NOMO-1 treated with dmso at 0.1 percent for 144 hours (cell line): ENCODE data around the gene SLC11A2.
"Not testable (repeated sequence)": the region's sequence is repeated elsewhere in the genome, so short reads cannot be mapped to it uniquely, and the experiment has no call there.

Experiments
- DNase-seq: peaks from one replicate; lab custom pipeline; 2025; ENCODE audit not compliant: unreplicated experiment; lab: John Stamatoyannopoulos, UW

The SLC11A2 gene

DNA sequence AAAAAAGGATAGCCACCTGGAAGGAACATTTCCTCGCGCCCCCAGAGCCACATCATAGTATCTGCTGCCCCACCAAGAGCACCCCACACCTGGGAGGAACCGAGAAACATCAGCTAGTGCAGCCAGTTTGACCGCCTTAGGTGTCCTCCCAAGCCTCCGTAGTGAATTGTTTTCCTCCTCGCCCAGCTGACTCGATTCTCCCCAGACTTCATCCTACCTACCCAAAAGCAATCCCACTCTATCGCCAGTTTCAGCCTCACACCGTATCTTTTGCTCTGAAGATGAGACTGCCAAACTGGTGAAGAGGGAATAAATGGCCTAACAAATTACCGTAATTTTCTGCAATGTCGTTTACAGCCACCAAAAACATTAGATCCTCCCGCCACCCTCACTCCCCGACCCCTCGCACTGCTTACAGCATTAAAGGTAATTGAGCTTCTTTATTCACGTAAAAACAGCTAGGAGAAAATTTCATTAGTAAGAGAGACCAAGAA, 1.2 kb upstream of the SLC11A2 start:
- DNase-seq: no peak

DNA sequence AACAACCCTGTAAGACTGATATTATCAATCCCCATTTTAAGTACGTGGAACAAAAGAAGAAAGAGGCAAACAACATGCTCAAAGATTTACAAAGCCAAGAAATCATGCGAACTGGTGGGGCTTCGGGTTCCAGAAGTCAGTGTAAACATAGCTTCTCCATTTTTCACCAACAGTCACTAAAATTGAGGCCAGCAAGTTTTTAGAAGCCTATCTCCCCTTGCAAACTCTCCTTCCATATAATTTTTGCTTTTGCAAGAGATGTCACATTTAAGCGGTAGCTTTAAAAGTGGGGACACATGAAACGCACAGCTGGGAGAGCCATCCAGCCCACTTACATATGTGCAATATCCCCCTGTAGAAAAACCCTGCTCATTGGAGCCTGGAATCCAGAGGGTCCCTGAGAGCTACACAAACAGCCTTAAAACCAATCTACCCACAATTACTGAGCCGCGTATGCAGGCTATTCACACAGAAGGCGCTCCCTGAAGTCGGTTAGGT, 797 bp downstream of the SLC11A2 start:
- no peak for DNase-seq

DNA sequence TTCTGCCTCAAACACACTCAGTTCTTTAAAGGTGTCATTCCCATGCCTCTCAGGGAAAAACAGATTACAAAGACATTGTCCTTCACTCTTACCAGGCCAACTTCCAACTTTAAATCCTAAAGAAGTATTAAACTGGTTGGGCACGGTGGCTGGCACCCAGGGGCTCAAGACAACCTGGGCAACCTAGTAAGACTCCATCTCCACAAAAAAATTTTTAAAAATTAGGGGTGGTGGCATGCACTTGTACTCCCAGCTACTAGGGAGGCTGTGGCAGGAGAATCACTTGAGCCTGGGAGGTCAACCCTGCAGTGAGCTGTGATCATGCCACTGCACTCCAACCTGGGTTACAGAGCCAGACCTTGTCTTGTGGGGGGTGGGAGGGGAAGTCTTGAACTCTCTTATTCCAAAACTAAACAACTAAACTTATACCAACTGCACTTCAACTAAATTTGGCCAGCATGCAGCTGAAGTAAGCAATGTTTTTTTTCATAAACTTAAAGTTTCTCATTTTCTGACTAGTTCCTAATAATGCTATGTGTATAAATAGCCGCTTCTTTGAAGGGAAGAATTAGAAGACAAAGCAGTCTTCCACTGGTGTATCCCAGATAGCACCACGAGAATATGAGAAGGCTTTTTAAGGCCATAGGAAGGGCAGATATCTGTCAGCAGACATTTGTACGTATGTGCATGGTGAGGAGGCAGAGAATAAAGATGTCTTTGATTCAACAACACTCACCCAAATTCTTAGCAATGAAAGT, 2.4 kb downstream of the SLC11A2 start:
- no peak for DNase-seq

DNA sequence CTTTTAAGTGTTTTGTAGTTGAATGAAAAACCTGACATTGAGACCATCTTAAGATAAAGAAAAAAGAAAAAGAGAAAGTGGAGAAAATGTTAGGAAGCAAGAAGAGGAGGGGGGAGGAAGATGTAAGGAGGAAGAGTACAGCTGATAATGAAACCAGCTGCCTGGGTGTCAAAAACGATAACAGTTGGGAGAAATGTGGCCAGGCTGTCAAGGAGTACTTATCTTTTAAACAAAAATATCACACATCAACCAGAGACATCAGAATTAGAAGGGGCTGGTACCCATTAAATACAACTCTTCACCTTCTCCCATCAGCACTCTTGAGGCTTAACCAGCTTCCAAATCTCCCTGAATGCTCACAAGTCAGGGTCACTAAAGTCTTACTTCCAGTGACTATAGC, 4.5 kb downstream of the SLC11A2 start:
- DNase-seq: no peak

DNA sequence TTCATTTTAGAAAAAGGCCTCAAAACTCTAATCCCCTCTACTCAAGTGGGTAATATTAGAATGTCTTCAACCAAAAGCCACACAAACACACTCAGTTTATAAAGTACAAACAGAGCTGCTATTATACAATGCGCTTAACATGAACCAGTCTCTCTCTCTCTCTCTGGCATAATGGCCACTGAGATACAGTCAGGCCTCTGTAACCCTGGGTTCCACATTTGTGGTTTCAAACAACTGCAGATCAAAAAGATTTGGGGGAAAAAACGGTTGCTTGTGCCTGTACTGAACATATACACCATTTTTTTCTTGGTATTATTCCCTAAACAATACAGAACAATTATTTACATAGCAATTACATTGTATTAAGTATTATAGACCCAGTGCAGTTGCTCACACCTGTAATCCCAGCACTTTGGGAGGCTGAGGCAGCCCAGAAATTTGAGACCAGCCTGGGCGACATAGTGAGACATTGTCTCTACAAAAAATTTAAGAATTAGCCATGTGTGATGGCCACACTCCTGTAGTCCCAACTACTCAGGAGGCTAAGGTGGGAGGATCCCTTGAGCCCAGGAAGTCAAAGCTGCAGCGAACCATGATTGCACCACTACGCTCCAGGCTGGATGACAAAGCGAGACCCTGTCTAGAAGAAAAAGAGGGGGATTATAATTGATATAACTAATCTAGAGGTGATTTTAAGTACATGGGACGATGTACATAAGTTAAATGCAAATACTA, 5.6 kb downstream of the SLC11A2 start:
- no peak for DNase-seq

DNA sequence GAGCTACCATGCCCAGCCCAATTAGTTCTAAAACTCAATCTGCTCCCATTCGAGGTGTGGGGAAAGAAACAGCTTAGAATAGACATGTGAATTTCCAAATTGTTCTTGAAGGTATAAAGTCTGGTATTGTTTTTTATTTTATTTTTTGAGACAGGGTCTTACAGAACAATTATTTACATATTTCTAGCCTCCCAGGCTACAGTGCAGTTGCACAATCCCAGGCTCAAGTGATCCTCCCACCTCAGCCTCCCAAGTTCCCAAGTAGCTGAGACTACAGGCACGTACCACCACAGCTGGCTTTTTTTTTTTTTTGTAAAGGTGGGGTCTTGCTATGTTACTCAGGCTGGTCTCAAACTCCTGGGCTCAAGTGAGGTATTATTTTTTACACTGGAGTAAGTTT, 6.3 kb downstream of the SLC11A2 start:
- DNase-seq: no peak

DNA sequence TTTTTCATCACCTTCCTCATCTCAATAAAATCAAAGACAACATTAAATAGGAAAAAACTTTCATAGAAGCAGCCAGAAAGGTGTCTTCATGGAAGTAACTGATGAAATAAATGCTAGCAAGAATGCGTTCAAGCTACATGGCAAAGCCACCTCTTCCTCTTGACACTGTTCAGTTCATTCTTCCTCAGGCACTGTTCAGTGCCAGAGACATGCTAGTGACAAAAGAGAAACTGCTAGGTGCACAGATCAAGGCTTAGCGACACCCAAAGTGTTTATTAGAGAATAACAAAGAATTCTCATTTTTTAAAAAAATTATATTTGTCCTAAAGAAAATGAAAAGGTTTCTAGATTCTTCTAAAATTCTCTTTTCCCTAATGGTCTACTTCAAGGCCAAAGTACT, 7.2 kb downstream of the SLC11A2 start:
- no peak for DNase-seq

DNA sequence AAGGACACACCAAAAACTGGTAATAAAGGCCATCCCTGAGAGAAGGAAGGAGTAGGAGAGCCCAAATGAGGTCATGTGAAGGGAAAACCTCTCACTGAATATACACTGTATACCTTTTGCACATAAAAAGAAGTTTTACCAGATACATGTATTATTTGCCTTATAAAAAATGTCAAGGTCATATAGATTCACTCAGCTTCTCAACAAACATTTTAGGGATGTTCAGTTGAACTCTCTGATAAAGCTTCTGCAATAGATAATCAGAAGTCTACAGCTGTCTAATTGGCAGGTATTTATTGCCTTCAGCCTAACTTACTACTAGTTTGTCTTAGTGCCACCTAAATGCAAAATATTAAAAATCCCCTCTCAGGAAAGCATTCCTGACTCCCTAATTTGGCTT, 8.7 kb downstream of the SLC11A2 start:
- no peak for DNase-seq

DNA sequence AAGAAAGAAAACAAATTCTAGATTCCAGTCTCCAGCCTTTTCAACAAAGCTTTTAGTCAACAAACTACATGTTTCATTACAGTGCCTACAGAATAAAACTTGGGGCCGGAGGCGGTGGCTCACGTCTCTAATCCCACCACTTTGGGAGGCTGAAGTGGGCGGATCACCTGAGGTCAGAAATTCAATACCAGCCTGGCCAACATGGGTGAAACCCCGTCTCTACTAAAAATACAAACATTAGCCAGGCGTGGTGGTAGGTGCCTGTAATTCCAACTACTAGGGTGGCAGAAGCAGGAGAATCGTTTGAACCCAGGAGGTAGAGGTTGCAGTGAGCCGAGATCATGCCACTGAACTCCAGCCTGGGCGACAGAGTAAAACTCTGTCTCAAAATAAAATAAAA, 11.7 kb downstream of the SLC11A2 start:
- not testable (repeated sequence) for DNase-seq

DNA sequence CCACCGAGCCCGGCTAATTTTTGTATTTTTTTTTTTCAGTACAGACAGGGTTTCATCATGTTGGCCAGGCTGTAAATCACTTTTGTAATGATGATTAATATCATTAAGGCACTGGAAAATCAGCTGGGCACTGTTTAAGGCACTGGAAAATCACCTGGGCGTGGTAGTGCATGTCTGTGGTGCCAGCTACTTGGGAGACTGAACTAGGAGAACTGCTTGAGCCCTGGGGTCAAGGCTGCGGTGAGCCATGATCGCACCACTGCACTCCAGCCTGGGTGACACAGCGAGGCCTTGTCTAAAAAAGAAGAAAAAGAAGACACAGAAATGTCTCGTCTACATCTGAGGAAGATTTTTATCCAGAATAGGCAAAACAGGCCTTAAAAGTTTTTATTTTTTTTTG, 12.7 kb downstream of the SLC11A2 start:
- no peak for DNase-seq

DNA sequence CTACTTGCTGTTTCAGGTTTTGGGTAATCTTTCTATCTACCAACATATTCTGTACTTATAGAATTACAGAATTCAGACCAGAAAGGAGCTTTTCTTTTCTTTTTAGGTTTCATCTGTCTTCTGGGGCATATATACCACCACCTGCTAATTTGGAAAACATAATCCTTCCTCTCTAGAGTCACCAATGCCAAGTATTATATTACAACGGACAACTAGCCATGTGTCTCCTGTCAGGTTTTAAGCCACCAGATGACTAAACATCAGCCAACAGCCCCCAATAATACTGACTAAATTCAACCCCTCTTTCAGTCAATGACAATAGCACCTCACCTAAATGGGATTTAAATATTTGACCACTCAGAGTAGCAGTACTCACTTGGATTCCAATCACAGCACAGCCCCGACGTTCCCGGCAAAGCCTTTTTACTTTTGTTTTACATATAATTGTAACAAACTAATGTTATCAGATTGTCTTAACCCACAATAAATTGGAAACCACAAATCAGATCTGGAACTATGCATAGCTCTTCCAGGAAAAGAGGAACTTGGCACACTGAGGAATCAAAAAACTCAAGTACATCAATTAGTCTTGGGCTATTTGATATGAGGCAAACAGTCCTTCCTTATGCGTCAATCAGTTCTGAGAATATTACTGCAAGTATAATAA, 13.5 kb downstream of the SLC11A2 start:
- no peak for DNase-seq

DNA sequence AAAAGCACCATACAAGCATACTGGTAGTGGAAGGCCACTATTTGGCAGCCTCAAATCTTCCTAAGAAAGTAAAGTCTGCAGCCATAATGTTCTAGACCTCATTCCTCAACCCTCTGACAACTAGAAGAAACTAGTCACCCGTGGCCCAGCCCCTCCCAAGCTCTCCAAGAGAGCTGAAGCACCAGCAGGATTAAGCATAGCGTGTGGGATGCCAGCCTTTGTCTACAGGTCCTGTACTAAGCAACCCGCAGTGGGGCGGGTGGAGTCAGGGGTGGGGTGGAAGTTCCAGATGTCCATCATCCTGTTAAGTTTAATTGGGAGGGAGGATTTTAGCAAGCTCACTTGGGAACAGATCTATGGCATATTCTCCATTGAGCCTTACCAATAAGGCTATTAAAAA, 14.2 kb downstream of the SLC11A2 start:
- no peak for DNase-seq

DNA sequence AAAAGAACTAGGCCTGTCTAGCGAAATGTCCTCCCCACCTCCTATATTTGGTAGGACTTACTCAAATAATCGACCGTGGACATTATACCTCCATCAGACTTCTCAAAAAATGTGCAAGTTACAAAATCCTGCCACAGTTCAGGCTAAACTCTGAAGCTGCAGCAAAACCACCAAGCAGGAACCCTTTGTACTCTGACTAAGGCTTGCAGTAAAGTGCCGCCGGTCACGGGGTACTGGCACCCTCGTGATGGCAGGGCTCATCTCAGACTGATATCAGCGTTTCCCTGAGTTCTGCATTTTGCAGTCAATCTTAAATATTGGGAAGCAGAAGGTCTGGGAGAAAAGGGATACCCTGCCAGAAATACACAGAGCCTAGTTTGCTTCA, 17.1 kb downstream of the SLC11A2 start:
- peak; percentile 76 for DNase-seq

DNA sequence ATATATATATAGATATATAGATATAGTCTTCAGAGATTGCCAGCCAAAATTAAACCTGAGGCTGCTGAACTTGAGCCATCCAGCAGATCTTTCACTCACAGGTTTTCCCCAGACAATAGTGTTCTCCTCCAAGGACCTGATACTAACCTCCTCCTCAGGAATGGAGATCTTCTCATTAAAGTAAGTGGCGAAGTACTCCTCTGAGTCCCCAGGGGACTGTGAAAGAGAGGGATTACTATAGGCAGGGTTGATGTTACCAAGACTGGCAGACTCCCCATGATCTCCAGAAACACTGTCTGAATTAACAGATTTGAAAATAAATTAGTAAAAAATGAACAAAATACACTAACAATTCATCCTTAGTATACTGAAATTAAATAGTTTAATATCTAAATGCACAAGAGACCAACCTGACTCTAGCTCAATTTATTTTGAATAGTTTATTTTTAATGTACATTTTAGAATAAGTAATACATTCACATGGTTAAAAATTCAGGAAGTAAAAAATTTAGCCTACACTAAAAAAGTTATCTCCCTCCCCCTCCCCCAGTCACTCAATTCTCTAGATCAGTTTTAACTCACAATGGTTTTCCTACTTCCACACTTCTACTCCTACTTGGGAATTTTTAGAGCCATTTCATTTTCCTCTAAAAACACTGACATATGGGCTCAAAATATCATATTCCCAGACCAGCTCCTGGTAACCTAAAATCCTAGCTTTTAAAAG, 17.7 kb downstream of the SLC11A2 start:
- peak; percentile 19 for DNase-seq

DNA sequence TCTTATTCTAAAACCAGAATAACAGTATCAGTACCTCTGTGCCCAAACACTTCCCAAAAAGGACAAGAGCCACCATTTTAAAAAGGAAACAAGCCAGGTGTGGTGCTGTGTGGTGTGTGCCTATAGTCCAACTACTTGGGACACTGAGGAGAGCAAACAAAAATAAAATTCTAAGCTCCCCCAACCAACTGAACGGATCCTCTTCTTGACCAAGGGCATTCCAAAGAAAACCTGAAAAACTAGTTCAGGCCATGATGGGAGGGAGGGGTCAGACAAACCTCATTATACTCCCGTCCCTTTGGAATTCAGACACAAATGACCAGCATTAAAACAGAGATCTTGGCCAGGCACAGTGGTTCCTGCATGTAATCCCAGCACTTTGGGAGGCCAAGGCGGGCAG, 20.5 kb downstream of the SLC11A2 start:
- DNase-seq: no peak

DNA sequence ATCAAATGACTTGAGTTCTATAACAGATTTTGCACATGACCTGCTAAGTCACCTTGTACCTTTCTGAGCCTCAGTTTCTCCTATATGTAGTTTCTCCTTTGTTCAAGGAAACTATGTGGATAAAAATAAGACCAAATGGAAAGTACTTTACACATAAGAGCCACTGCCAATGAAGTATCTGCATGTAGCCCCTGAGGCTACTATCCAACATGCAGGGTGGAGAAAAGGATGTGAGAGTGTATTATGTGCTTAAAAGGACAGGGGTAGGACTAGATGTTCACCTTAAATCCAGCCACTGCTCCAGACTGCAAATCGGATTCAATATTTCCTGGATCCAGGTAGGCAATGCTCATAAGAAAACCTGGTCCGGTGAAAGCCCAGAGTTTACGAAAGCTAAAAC, 21.2 kb downstream of the SLC11A2 start:
- no peak for DNase-seq

DNA sequence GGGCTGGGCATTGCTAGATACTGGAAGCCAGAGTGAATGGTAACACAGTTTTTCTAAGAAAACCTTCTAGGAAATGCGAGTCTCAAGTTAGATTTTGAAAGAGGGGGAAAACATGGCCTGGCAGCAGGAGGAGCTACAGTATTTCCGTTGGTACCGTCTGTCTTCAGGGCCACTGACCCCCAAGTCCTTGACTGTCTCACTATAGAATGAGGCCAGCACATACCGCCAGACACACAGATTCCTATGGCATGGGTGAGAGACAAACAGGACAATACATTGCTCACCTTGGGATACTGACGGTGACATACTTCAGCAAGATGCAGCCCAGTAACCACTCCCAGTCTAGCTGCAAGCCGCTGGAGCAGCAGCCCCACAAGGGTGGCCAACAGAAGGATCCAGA, 21.7 kb downstream of the SLC11A2 start:
- DNase-seq: no peak

DNA sequence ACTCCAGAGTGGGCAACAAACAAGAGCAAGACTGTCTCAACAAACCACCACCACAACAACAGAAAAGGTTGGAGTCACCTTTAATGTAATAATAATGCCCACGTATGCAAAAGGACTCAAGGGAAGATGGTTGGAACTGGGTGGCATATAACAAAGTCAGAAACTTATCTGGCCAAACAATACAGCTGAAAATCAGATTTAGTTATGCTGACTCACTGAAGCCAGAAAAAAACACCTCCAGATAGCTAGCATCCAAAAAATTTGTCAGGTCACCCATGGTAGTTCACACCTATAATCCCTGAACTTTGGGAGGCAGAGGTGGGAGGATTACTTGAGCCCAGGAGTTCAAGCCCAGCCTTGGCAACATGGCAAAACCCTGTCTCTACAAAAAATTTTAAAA, 24.4 kb downstream of the SLC11A2 start:
- no peak for DNase-seq

DNA sequence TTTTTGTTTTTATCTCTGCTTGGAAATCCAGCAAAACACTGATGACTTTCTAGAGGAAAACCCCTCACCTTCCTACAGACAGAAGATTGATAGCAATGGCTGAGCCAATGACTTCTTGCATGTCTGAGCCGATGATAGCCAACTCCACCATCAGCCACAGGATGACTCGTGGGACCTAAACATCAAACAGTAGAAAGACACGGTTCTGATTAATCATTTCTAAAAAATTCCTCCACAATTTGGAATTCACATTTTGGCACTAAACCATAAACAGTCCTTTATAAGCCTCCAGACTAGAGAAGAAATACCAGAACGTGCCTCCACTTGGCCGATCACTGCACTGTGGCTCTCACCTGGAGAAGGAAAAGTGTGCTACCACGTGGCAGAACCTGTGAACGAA, 25.9 kb downstream of the SLC11A2 start:
- DNase-seq: no peak

DNA sequence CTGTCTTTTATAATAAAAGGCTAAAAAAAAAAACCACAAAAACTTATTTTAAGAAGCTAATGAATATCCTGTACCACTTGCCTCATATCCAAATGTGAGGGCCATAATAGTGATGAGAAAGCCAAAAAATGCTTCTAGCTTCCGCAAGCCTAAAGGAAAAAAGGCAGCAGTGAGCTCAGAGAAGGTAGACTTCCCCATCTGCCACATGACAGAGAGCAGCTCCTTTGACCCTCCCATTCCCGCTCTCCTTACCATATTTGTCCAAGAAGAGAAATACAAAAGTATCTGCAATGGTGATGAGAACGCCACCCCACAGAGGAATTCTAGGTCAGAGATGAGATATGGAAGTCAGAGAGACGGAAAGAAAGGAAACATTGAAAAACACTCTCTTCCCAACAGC, 27.1 kb downstream of the SLC11A2 start:
- DNase-seq: no peak

DNA sequence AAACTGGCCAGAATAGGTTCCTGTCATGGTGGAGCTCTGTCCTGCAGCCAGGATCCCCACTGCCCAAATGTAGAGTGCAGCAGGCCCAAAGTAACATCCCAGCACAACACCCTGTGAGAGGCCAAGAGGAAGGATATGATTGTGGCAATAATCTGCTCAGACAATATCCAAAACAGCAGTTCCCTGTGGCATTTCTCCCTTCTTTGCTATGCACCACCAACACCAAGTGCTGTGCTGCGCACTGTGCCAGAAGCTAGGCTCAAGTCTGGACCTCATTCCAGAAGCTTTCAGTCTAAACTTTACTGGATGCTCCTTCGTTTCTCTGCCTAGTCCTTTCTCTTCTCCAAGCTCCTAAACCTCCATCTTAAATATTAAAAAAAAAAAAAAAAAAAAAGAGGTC, 33.4 kb downstream of the SLC11A2 start:
- DNase-seq: no peak
